Smooth muscle cell (in vitro differentiated cells): ENCODE measurements around the gene BPIFB2. TPM values are rescaled to one million over a fixed set of nuclear protein-coding genes. Genes with fewer than 3 reads are reported as not detected.

ENCODE experiments used
- DNase-seq: peaks from one replicate; lab custom pipeline; 2025; ENCODE audit not compliant: unreplicated experiment; lab: John Stamatoyannopoulos, UW
- H2AFZ ChIP-seq: fragments of 200-600 bp; sonication (generic); 2 replicates; pipeline ENCODE4 v1.6.0; 2016; ENCODE audit warnings: antibody characterized with exemption, low read depth, mild to moderate bottlenecking
- H3F3A ChIP-seq: fragments of 200-600 bp; sonication (generic); 2 replicates; pipeline ENCODE4 v1.6.0; 2017; ENCODE audit warnings: antibody characterized with exemption, low read depth
- H3K27ac ChIP-seq: fragments of 200-600 bp; sonication (generic); 2 replicates; pipeline ENCODE4 v1.5.1; 2016; ENCODE audit warnings: low read depth, mild to moderate bottlenecking
- H3K27me3 ChIP-seq: fragments of 200-600 bp; sonication (generic); 2 replicates; pipeline ENCODE4 v1.6.1; 2016; ENCODE audit warnings: low read depth, mild to moderate bottlenecking
- H3K36me3 ChIP-seq: fragments of 200-600 bp; sonication (generic); 2 replicates; pipeline ENCODE4 v1.5.1; 2016; ENCODE audit warnings: low read depth
- H3K4me1 ChIP-seq: fragments of 200-600 bp; sonication (generic); 2 replicates; pipeline ENCODE4 v1.5.1; 2016; ENCODE audit warnings: low read depth
- H3K4me2 ChIP-seq: fragments of 200-600 bp; sonication (generic); 2 replicates; pipeline ENCODE4 v1.6.0; 2016; ENCODE audit warnings: mild to moderate bottlenecking
- H3K4me3 ChIP-seq: fragments of 200-600 bp; sonication (generic); 2 replicates; pipeline ENCODE4 v1.5.1; 2016; ENCODE audit warnings: mild to moderate bottlenecking
- H3K79me2 ChIP-seq: fragments of 200-600 bp; sonication (generic); 2 replicates; pipeline ENCODE4 v1.6.0; 2016; ENCODE audit warnings: low read depth, mild to moderate bottlenecking
- H3K9ac ChIP-seq: fragments of 200-600 bp; sonication (generic); 2 replicates; pipeline ENCODE4 v1.6.0; 2016; ENCODE audit warnings: low read depth
- H3K9me3 ChIP-seq: fragments of 200-600 bp; sonication (generic); replicated peaks from 2 replicates; pipeline ENCODE4 v1.5.1; 2016; ENCODE audit warnings: low read depth
- H4K20me1 ChIP-seq: fragments of 200-600 bp; sonication (generic); 2 replicates; pipeline ENCODE4 v1.6.0; 2016; ENCODE audit warnings: low read depth
- WGBS: methylation state at CpG from one replicate; pipeline ENCODE4 v1.1.7; 2016; ENCODE audit warnings: low lambda C conversion rate; 5-methylcytosine and 5-hydroxymethylcytosine counted together
- polyA plus RNA-seq: library from polyadenylated mRNA; unstranded; fragments of >200 nt; fragmentation: Nextera tagmentation; extraction: Ambion mirVana; gene quantifications from 2 replicates; pipeline ENCODE4 v1.2.1, GENCODE V29; 2016
- total RNA-seq: library from RNA; depleted of rRNA; stranded (reverse); fragments of >200 nt; gene quantifications from 2 replicates; pipeline ENCODE4 v1.2.3, GENCODE V29; 2014
- TF ChIP-seq, protein P1 (sequence below): fragments of 200-600 bp; sonication (generic); IDR thresholded peaks from 2 replicates; pipeline ENCODE4 v1.5.1; 2017; ENCODE audit warnings: borderline replicate concordance, mild to moderate bottlenecking, antibody characterized with exemption; ENCODE audit not compliant: insufficient read depth, poor library complexity, severe bottlenecking

The BPIFB2 gene
- total and polyA plus RNA-seq, 2 experiments from 2014 or later: not detected

GRCh38 chr20:33009214-33010132 is 2.0 kb downstream of the BPIFB2 start:
- no peaks in the 10 kb centered on the region for H3K79me2 ChIP-seq
- H3K9me3 ChIP-seq: no peaks in the 10 kb centered on the region
- H4K20me1 ChIP-seq: no peaks in the 10 kb centered on the region
- DNase-seq: no peak
- 89% methylated on average over 19 of the region's 19 CpGs for WGBS
- H3K4me2 ChIP-seq: no peak overlapping the region
- no peak overlapping the region for H3K9ac ChIP-seq
- H3K27me3 ChIP-seq: peaks cover 22% of the 10 kb centered on the region
- H3K27ac ChIP-seq: no peak overlapping the region
- H3F3A ChIP-seq: no peaks in the 10 kb centered on the region
- no peak overlapping the region for H2AFZ ChIP-seq
- TF ChIP-seq, protein P1, sequence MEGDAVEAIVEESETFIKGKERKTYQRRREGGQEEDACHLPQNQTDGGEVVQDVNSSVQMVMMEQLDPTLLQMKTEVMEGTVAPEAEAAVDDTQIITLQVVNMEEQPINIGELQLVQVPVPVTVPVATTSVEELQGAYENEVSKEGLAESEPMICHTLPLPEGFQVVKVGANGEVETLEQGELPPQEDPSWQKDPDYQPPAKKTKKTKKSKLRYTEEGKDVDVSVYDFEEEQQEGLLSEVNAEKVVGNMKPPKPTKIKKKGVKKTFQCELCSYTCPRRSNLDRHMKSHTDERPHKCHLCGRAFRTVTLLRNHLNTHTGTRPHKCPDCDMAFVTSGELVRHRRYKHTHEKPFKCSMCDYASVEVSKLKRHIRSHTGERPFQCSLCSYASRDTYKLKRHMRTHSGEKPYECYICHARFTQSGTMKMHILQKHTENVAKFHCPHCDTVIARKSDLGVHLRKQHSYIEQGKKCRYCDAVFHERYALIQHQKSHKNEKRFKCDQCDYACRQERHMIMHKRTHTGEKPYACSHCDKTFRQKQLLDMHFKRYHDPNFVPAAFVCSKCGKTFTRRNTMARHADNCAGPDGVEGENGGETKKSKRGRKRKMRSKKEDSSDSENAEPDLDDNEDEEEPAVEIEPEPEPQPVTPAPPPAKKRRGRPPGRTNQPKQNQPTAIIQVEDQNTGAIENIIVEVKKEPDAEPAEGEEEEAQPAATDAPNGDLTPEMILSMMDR: no peak
- H3K4me1 ChIP-seq: no peaks in the 10 kb centered on the region
- H3K4me3 ChIP-seq: no peak overlapping the region
- H3K36me3 ChIP-seq: no peaks in the 10 kb centered on the region

DNA sequence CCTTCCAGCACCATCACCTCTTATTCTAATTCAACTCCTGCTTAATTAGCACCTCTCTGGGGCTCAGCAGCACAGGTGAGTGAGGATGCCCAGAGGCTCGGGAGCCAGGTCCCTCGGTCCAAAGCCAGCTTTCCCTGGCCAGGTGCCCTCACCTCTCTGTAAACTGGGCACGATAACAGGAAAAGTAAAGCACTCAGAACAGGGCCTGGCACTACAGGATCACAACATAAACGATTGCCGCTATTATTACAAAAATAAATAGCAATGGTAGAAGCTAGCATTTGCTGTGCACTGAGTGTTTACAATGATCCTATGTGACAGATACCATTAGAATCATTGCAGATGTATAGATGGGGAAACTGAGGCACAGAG is 2.6 kb downstream of the BPIFB2 start:
- no peak for DNase-seq
- H3K79me2 ChIP-seq: no peaks in the 10 kb centered on the region
- H3K27me3 ChIP-seq: peaks cover 28% of the 10 kb centered on the region
- no peak overlapping the region for H3K9ac ChIP-seq
- H3K9me3 ChIP-seq: no peaks in the 10 kb centered on the region
- H3K4me3 ChIP-seq: no peak overlapping the region
- H4K20me1 ChIP-seq: no peaks in the 10 kb centered on the region
- TF ChIP-seq, protein P1: no peak
- H2AFZ ChIP-seq: no peak overlapping the region
- H3F3A ChIP-seq: no peaks in the 10 kb centered on the region
- no peak overlapping the region for H3K27ac ChIP-seq
- H3K4me1 ChIP-seq: no peaks in the 10 kb centered on the region
- no peaks in the 10 kb centered on the region for H3K36me3 ChIP-seq
- H3K4me2 ChIP-seq: no peak overlapping the region
- 74% methylated on average over 5 of the region's 5 CpGs for WGBS

GRCh38 chr20:33010674-33011449 is 3.4 kb downstream of the BPIFB2 start:
- TF ChIP-seq, protein P1: no peak
- H3K9me3 ChIP-seq: no peaks in the 10 kb centered on the region
- no peak overlapping the region for H3K4me3 ChIP-seq
- H3F3A ChIP-seq: no peaks in the 10 kb centered on the region
- peaks cover 34% of the 10 kb centered on the region for H3K27me3 ChIP-seq
- H3K27ac ChIP-seq: no peak overlapping the region
- H3K4me2 ChIP-seq: no peak overlapping the region
- no peak for DNase-seq
- H3K4me1 ChIP-seq: no peaks in the 10 kb centered on the region
- 92% methylated on average over 8 of the region's 8 CpGs for WGBS
- H3K9ac ChIP-seq: no peak overlapping the region
- no peaks in the 10 kb centered on the region for H3K79me2 ChIP-seq
- no peaks in the 10 kb centered on the region for H4K20me1 ChIP-seq
- H3K36me3 ChIP-seq: no peaks in the 10 kb centered on the region
- no peak overlapping the region for H2AFZ ChIP-seq
